HG02840 (cell line): ENCODE results near the gene CD302.
"Not testable (repeated sequence)": the region's sequence is repeated elsewhere in the genome, so short reads cannot be mapped to it uniquely, and the experiment has no call there.

Source experiments
- ATAC-seq: cut with Tn5 transposase; IDR thresholded peaks from one replicate; pipeline ENCODE4 v1.9.1; 2021; ENCODE audit warnings: mild to moderate bottlenecking, moderate library complexity, moderate number of reproducible peaks; ENCODE audit not compliant: unreplicated experiment, low FRiP score

CD302 gene

GRCh38 chr2:159755788-159756187, 42.2 kb downstream of the CD302 start:
- no peak for ATAC-seq

GRCh38 chr2:159755014-159755413, 43.0 kb downstream of the CD302 start:
- ATAC-seq, result no peak

- no peak for ATAC-seq
Observed at GRCh38 chr2:159753797-159754196, 44.2 kb downstream of the CD302 start.

GRCh38 chr2:159750873-159751272, 47.1 kb downstream of the CD302 start:
- ATAC-seq, result no peak

- ATAC-seq, result no peak
Observed at GRCh38 chr2:159748089-159748488, 49.9 kb downstream of the CD302 start.

- ATAC-seq, result not testable (repeated sequence)
Observed at GRCh38 chr2:159745237-159745636, 52.8 kb downstream of the CD302 start.

GRCh38 chr2:159744363-159744762, 53.6 kb downstream of the CD302 start:
- ATAC-seq, result no peak

GRCh38 chr2:159742846-159743245, 55.2 kb downstream of the CD302 start:
- no peak for ATAC-seq

GRCh38 chr2:159738509-159739390, 59.3 kb downstream of the CD302 start:
- no peak for ATAC-seq

GRCh38 chr2:159737917-159738296, 60.1 kb downstream of the CD302 start:
- no peak for ATAC-seq

GRCh38 chr2:159737292-159737916, 60.6 kb downstream of the CD302 start:
- ATAC-seq, result no peak

- ATAC-seq, result no peak
Observed at GRCh38 chr2:159736048-159736447, 62.0 kb downstream of the CD302 start.

GRCh38 chr2:159735648-159736047, 62.4 kb downstream of the CD302 start:
- ATAC-seq, result no peak

- ATAC-seq, result no peak
Observed at GRCh38 chr2:159728629-159729028, 69.4 kb downstream of the CD302 start.

GRCh38 chr2:159725713-159726112, 72.3 kb downstream of the CD302 start:
- no peak for ATAC-seq

- ATAC-seq, result not testable (repeated sequence)
Observed at GRCh38 chr2:159724795-159725572, 73.0 kb downstream of the CD302 start.

- no peak for ATAC-seq
Observed at GRCh38 chr2:159722580-159722979, 75.4 kb downstream of the CD302 start.

- no peak for ATAC-seq
Observed at GRCh38 chr2:159720676-159721075, 77.3 kb downstream of the CD302 start.
